HG02610 (cell line): ENCODE results near the gene SEL1L.
A peak's percentile ranks its signal among the peaks of the same experiment; 100 is the strongest.
"Not testable (repeated sequence)": the region's sequence is repeated elsewhere in the genome, so short reads cannot be mapped to it uniquely, and the experiment has no call there.

Source experiments
- ATAC-seq: cut with Tn5 transposase; IDR thresholded peaks from one replicate; pipeline ENCODE4 v1.9.1; 2021; ENCODE audit warnings: mild to moderate bottlenecking, moderate library complexity; ENCODE audit not compliant: unreplicated experiment

Gene SEL1L

GRCh38 chr14:81474685-81475324 is 58.8 kb downstream of the SEL1L start:
- ATAC-seq: no peak

DNA sequence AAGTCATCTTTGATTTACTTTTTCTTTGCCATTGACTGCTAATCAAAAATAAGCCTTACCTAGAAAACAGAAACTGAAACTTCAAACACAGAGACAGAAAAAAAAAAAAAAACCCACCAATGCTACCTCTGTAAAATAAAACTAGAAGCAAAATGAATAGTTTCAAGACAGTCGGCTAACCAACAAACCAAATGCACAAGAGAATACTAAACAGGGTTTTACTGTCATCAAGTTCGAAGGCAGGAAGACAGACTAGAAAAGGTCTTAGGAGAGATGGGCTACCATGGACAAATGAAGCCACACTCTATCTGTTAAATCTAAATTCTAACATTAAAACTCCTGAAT is 59.5 kb downstream of the SEL1L start:
- peak; percentile 62 for ATAC-seq

DNA sequence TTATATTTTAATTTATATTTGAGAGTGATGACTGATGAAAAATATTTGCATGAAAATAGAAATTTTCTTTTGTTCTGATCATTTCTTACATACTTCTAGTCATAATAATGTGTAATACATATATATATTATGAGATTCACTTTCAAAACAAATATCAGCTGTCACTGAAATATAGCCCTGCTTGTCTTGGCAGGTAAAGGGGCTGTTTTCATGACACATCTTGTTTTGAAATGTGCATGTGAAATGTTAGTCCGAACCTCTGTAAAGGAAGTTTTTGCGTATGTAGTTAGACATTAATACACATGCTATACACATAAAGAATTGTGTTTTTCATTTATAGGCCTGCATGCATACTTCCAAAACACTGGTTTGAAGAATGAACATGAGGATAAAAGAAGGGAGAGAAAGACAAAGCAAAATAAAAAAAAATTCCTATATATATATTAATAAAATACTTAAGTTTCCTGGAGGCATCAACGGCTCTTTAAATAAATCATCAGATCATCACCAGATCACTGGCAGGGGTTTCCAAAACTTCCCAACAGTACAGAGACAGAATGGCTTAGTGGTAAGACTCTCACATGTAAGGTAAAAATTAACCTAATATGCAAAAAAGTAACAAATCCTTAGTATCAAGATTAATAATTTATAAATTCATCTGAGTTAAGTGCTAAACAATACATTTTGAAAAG is 60.1 kb downstream of the SEL1L start:
- ATAC-seq: peak; percentile 38

DNA sequence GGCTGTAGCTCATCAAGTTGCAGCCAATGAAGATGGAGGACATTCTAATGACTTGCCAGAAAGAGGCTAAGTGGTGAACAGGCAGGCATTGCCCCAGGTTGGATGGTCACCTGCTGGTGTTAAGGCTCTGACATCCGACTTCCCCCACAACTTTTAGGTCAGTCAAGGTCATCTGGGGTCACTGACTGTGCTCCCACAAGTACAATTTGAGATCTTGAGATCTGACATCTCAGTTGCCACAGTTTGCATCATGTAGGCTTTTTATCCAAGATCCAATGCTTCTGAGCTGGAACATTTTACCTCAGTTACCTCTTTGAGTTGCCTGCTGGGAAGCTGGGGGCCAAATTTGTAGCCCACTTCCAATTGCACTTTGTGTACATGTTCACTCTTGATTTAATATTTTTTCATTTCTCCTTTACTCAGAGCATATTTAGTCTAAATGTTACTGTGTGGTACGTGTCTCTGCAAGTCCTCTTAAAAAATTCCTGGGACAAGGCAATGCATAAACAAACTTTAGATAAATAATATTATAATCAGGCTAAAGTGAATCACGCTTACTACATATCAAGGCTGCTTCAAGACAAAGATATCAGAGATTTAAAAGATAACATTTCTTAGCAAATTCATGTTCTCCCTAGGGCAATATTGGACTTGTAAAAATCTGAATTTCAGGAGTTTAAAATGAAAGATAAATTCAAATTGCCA is 61.4 kb downstream of the SEL1L start:
- no peak for ATAC-seq

- no peak for ATAC-seq
These were observed 62.6 kb downstream of the SEL1L start for GRCh38 chr14:81471062-81471461.

DNA sequence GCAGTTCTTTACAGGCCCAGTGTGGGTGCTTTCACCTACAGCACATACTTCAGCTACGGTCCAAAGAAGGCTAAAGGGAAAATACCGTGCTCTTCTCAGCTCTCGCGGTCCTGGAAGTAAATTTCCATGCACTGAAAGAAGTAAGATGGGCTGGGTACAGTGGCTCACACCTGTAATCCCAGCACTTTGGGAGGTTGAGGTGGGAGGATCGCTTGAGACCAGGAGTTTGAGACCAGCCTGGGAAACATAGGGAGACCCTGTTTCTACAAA is 63.2 kb downstream of the SEL1L start:
- peak; percentile 42 for ATAC-seq

DNA sequence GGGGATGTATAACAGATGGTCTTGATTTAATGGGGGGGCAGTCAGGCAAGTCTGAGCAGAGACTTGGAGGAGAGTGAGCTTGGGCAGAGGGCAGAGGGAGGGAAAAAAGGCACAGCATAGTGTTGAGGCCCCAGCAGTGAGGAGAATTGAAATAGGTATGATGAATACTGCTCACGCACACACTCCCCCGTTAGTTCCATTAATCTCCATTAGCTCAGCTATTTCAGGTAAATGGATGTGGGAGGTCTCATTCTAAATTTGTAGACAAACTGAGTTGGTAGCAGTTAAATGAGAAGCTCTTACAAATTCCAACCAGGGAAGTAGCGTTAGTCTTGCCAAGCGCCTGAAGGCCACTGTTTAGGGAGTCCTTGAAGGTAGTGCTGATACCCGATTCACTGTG is 66.8 kb downstream of the SEL1L start:
- ATAC-seq: no peak

GRCh38 chr14:81465507-81466228 is 68.0 kb downstream of the SEL1L start:
- no peak for ATAC-seq

GRCh38 chr14:81465003-81465392 is 68.7 kb downstream of the SEL1L start:
- ATAC-seq: not testable (repeated sequence)

DNA sequence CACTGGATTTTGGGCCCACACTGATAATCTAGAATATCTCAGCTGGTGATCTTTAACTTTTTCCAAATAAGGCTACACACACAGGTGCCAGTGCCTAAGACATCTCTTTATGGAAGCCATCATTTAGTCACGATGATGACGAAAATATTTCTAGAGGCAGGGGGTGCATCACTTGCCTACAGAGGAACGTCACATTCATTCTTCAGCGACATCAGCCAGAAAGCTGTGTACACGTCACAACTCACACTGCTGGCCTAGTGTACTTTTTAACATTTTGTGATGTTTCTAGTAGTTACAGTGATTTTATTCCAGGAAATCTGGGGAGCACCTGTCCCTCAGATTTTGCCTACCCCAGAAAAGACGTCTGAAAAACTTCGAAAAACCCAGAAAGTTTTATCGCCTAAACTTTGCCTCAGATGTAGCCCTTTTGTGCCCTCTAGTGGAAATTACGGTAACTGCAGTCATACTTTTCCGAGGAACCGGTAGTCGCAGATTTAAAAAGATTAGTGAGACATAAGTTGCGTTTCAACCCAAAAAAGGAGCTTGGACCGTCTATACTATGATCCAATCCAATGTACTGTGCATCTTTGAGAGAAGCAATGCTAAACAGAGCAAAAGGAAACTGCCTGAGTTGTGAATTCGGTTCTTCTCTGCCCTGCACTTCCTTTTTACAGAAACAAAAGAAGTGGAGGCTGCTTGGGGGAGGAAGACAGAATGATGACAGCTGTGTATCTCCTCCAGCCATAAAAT is 69.2 kb downstream of the SEL1L start:
- ATAC-seq: peak; percentile 74

GRCh38 chr14:81462356-81462755 is 71.3 kb downstream of the SEL1L start:
- ATAC-seq: not testable (repeated sequence)

DNA sequence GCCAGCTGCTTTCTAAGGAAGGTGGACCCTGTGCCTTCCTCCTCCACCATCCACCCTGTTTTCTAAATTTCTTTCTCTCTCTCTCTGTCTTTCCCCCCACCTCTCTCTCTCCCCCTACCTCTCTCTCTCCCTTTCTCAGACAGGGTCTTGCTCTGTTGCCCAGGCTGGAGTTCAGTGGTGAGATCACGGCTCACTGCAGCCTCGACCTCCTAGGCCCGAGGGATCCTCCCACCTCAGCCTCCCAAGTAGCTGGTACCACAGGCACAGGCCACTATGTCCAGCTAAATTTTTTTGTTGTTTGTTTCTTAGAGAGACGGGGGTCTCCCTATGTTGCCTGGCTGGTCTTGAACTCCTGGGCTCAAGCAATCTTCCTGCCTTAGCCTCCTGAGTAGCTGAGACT is 73.7 kb downstream of the SEL1L start:
- ATAC-seq: no peak

DNA sequence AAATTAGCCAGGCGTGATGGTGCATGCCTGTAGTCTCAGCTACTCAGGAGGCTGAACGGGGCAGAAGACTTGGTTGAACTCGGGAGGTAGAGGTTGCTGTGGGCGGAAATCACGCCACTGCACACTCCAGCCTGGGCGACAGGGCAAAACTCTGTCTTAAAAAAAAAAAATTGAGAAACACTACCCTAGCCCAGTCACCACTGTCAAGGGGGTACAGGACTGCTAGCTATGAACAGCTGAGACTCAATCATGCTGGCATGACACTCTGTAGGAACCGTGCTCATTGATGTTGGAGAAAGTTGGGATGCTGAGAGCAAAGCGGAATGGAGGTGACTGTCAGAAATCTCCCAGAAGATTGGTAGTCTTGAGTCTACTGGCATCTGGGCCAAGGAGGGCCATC is 75.3 kb downstream of the SEL1L start:
- ATAC-seq: no peak

- peak; percentile 55 for ATAC-seq
These were observed 78.3 kb downstream of the SEL1L start for GRCh38 chr14:81455390-81455789.

DNA sequence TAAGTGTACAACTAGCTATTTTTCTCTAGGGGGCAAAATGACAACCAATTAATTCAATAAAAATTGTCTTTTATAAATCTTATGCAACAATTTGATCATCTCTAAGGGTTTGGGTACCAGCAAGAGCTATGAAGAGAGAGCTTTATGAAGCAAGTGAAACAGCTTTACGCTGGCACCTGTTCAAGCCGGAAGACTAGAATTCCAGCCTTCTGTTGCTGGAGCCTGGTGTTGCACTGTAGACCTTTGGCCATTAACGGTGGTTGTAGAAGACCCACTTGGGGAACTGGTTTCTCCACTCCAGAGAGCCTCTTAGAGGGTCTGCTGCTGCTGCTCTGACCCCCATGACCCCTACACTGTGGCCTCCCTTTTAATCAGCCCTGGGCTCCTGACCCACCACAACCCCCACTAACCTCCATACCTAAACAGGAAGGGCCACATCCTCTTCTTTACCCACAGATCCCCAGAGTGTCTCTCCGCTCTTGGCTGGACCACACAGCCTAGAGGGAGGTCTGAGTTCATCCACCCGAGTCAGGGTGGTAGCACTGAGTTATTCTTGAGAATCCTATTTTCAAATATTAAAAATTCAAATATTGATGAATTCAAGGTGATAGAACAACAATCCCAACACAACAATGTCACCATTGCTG is 79.0 kb downstream of the SEL1L start:
- ATAC-seq: peak; percentile 48

GRCh38 chr14:81453166-81453766 is 80.4 kb downstream of the SEL1L start:
- ATAC-seq: peak; percentile 47

GRCh38 chr14:81452341-81453133 is 81.1 kb downstream of the SEL1L start:
- no peak for ATAC-seq

- no peak for ATAC-seq
These were observed 82.7 kb downstream of the SEL1L start for GRCh38 chr14:81450976-81451375.

GRCh38 chr14:81450100-81450531 is 83.5 kb downstream of the SEL1L start:
- ATAC-seq: no peak
